IMR-90 (cell line): ENCODE data around the gene MAP6. TPM values are rescaled to one million over a fixed set of nuclear protein-coding genes. Genes with fewer than 3 reads are reported as not detected.

Source experiments
- ATAC-seq: fragments of 200-7000 bp; cut with Tn5 transposase; 2 replicates; pipeline ENCODE4 v1.9.1; 2020; ENCODE audit warnings: low read depth, mild to moderate bottlenecking, moderate library complexity
- BruUV-seq: library from RNA; stranded (reverse); fragments of 400-500 nt; replicated peaks from 2 replicates; lab custom pipeline; 2021; lab: Mats Ljungman, UMichigan
- CTCF ChIA-PET: fragments of 300-600 bp; formaldehyde crosslinking; extraction: SDS; loops from one replicate; lab custom pipeline; 2021; ENCODE audit warnings: antibody characterized with exemption; lab: Yijun Ruan, JAX
- POLR2A ChIA-PET: fragments of 300-600 bp; sonication (Branson Sonifier 250); formaldehyde crosslinking; loops from one replicate; lab custom pipeline; 2022; ENCODE audit warnings: antibody characterized with exemption; ENCODE audit not compliant: unreplicated experiment; lab: Charles Lee
- DNase-seq: peaks from one replicate; pipeline ENCODE4 v3.0.0; 2013
- H2AFZ ChIP-seq: replicated peaks from 2 replicates; pipeline ENCODE3; 2013; ENCODE audit warnings: low read length, mild to moderate bottlenecking; ENCODE audit not compliant: poor library complexity
- H2AK5ac ChIP-seq: 2 replicates; pipeline ENCODE4 v1.6.1; 2013; ENCODE audit warnings: low read depth, low read length, inconsistent platforms
- H2AK9ac ChIP-seq: replicated peaks from 2 replicates; pipeline ENCODE3; 2013; ENCODE audit warnings: mild to moderate bottlenecking, low read depth, low read length, moderate library complexity; ENCODE audit not compliant: poor library complexity
- H2BK120ac ChIP-seq: 2 replicates; pipeline ENCODE4 v1.6.1; 2013; ENCODE audit warnings: low read depth, low read length, inconsistent platforms
- H2BK15ac ChIP-seq: 3 replicates; pipeline ENCODE4 v1.6.1; 2013; ENCODE audit warnings: low read depth, low read length, inconsistent platforms
- H2BK20ac ChIP-seq: 2 replicates; pipeline ENCODE4 v1.6.1; 2013; ENCODE audit warnings: low read depth, mild to moderate bottlenecking, inconsistent platforms, low read length, moderate library complexity
- H2BK5ac ChIP-seq: 2 replicates; pipeline ENCODE4 v1.6.1; 2013; ENCODE audit warnings: mild to moderate bottlenecking, low read depth, low read length, inconsistent platforms; ENCODE audit not compliant: poor library complexity, severe bottlenecking
- H3K14ac ChIP-seq: replicated peaks from 2 replicates; pipeline ENCODE4 v1.6.1; 2013; ENCODE audit warnings: low read depth, low read length, inconsistent platforms
- H3K18ac ChIP-seq: 2 replicates; pipeline ENCODE4 v1.6.1; 2013; ENCODE audit warnings: low read depth, low read length, control low read depth
- H3K23ac ChIP-seq: 2 replicates; pipeline ENCODE4 v1.6.1; 2013; ENCODE audit warnings: low read depth, low read length, inconsistent platforms
- H3K27ac ChIP-seq: 2 replicates; pipeline ENCODE4 v1.5.1; 2013; ENCODE audit warnings: mild to moderate bottlenecking, control low read depth, low read length; ENCODE audit not compliant: insufficient read depth
- H3K27me3 ChIP-seq: 2 replicates; pipeline ENCODE4 v1.6.1; 2013; ENCODE audit warnings: low read length; ENCODE audit not compliant: control insufficient read depth, insufficient read depth
- H3K36me3 ChIP-seq: 2 replicates; pipeline ENCODE4 v1.6.1; 2013; ENCODE audit warnings: low read length, mixed read lengths; ENCODE audit not compliant: control insufficient read depth, insufficient read depth
- H3K4ac ChIP-seq: 2 replicates; pipeline ENCODE4 v1.6.1; 2013; ENCODE audit warnings: low read depth, low read length, inconsistent platforms
- H3K4me1 ChIP-seq: 2 replicates; pipeline ENCODE4 v1.6.1; 2013; ENCODE audit warnings: low read length, mixed read lengths; ENCODE audit not compliant: control insufficient read depth, insufficient read depth
- H3K4me2 ChIP-seq: 2 replicates; pipeline ENCODE4 v1.6.1; 2013; ENCODE audit warnings: low read depth, mild to moderate bottlenecking, control low read depth, low read length, moderate library complexity
- H3K4me3 ChIP-seq: 2 replicates; pipeline ENCODE4 v1.5.1; 2013; ENCODE audit warnings: low read depth, mild to moderate bottlenecking, control low read depth, low read length, moderate library complexity; ENCODE audit not compliant: insufficient read depth
- H3K56ac ChIP-seq: 2 replicates; pipeline ENCODE4 v1.6.1; 2013; ENCODE audit warnings: low read length, inconsistent platforms; ENCODE audit not compliant: insufficient read depth; ENCODE audit errors: extremely low read depth
- H3K79me1 ChIP-seq, 2 experiments: 2 replicates each; pipeline ENCODE4 v1.6.1; 2013; ENCODE audit warnings: low read length in 2 of 2, inconsistent platforms in 1 of 2, low read depth in 1 of 2
- H3K9ac ChIP-seq: 2 replicates; pipeline ENCODE4 v1.6.1; 2013; ENCODE audit warnings: low read depth, low read length, control low read depth
- H3K9me1 ChIP-seq: 2 replicates; pipeline ENCODE4 v1.6.1; 2013; ENCODE audit warnings: low read length, inconsistent platforms; ENCODE audit not compliant: insufficient read depth
- H3K9me3 ChIP-seq: 2 replicates; pipeline ENCODE4 v1.6.1; 2013; ENCODE audit warnings: low read length; ENCODE audit not compliant: control insufficient read depth, insufficient read depth
- H4K20me1 ChIP-seq: 2 replicates; pipeline ENCODE4 v1.6.1; 2013; ENCODE audit warnings: low read length, inconsistent platforms; ENCODE audit not compliant: insufficient read depth
- H4K5ac ChIP-seq: 2 replicates; pipeline ENCODE4 v1.6.1; 2013; ENCODE audit warnings: mild to moderate bottlenecking, low read depth, low read length, control low read depth
- H4K8ac ChIP-seq, 2 experiments: 2 replicates each; pipeline ENCODE4 v1.6.1; 2013; ENCODE audit warnings: low read depth in 2 of 2, low read length in 2 of 2, control low read depth in 1 of 2, inconsistent platforms in 1 of 2
- H4K91ac ChIP-seq: 2 replicates; pipeline ENCODE4 v1.6.1; 2013; ENCODE audit warnings: low read depth, low read length, inconsistent platforms; ENCODE audit not compliant: insufficient read depth
- BHLHE40 ChIP-seq: fragments of 150-350 bp; IDR thresholded peaks from 2 replicates; pipeline ENCODE4 v1.6.1; 2016; ENCODE audit warnings: mild to moderate bottlenecking, low read depth, low read length
- CEBPB ChIP-seq: IDR thresholded peaks from 2 replicates; pipeline ENCODE4 v1.6.1; 2012; ENCODE audit warnings: low read depth, low read length, improper control_type of control experiment
- MXI1 ChIP-seq: IDR thresholded peaks from 2 replicates; pipeline ENCODE4 v1.6.1; 2012; ENCODE audit warnings: low read depth, mild to moderate bottlenecking, low read length, moderate library complexity, borderline replicate concordance
- POLR2A ChIP-seq: IDR thresholded peaks from 2 replicates; pipeline ENCODE4 v1.6.1; 2012; ENCODE audit warnings: mild to moderate bottlenecking, low read depth, low read length
- RAD21 ChIP-seq: IDR thresholded peaks from 2 replicates; pipeline ENCODE4 v1.6.1; 2012; ENCODE audit warnings: low read length, improper control_type of control experiment
- RFX5 ChIP-seq: IDR thresholded peaks from 2 replicates; pipeline ENCODE4 v1.8.0; 2012; ENCODE audit warnings: low read depth, mild to moderate bottlenecking, low read length, moderate library complexity
- SMC3 ChIP-seq: fragments of 150-350 bp; IDR thresholded peaks from 2 replicates; pipeline ENCODE4 v1.6.1; 2016; ENCODE audit warnings: low read depth, mild to moderate bottlenecking, antibody characterized with exemption, low read length, moderate library complexity
- WGBS, 2 experiments: methylation state at CpG; one replicate each; pipeline versions ENCODE4 v1.1.5 to v1.1.7; 2013; ENCODE audit warnings: missing lambda C conversion rate in 2 of 2; ENCODE audit not compliant: insufficient read length in 1 of 2; ENCODE audit errors: extremely low coverage in 2 of 2; 5-methylcytosine and 5-hydroxymethylcytosine counted together
- dilution Hi-C: fragments of 300-500 bp; cut with HindIII; formaldehyde crosslinking; loops from one replicate; pipeline ENCODE4 v1.14.3; 2018; ENCODE audit warnings: low sequenced_read_pairs; ENCODE audit not compliant: unreplicated experiment
- in situ Hi-C: fragments of 300-500 bp; cut with MboI; formaldehyde crosslinking; loops from 3 replicates; pipeline ENCODE4 v1.14.3; 2019; ENCODE audit warnings: low sequenced_read_pairs, inconsistent platforms, mixed read lengths
- intact Hi-C: fragments of 100-400 bp; cut with micrococcal nuclease; formaldehyde crosslinking; loops from 2 replicates; pipeline ENCODE4 v1.10.0; 2022
- polyA plus RNA-seq, 3 experiments: library from polyadenylated mRNA; depleted of rRNA; stranded (reverse); fragments of >200 nt; gene quantifications; 2 replicates each; pipeline ENCODE4 v1.2.3, GENCODE V29; 2012; ENCODE audit warnings: low replicate concordance in 1 of 3
- total RNA-seq: library from RNA; depleted of rRNA; stranded (reverse); fragments of >200 nt; gene quantifications from 2 replicates; pipeline ENCODE4 v1.2.3, GENCODE V29; 2012
- TF ChIP-seq, protein P1 (sequence below): fragments of 150-350 bp; IDR thresholded peaks from 2 replicates; pipeline ENCODE4 v1.6.1; 2016; ENCODE audit warnings: low read depth, mild to moderate bottlenecking, low read length, moderate library complexity, borderline replicate concordance
- TF ChIP-seq, protein P2 (sequence below): conservative IDR thresholded peaks from 2 replicates; pipeline ENCODE4 v1.5.1; 2012; ENCODE audit warnings: mild to moderate bottlenecking, low read depth, low read length, improper control_type of control experiment

Gene MAP6
- total and polyA plus RNA-seq, 2 of the 4 experiments (the other 2 are of a cell fraction) = 3.0 to 3.4 TPM

DNA sequence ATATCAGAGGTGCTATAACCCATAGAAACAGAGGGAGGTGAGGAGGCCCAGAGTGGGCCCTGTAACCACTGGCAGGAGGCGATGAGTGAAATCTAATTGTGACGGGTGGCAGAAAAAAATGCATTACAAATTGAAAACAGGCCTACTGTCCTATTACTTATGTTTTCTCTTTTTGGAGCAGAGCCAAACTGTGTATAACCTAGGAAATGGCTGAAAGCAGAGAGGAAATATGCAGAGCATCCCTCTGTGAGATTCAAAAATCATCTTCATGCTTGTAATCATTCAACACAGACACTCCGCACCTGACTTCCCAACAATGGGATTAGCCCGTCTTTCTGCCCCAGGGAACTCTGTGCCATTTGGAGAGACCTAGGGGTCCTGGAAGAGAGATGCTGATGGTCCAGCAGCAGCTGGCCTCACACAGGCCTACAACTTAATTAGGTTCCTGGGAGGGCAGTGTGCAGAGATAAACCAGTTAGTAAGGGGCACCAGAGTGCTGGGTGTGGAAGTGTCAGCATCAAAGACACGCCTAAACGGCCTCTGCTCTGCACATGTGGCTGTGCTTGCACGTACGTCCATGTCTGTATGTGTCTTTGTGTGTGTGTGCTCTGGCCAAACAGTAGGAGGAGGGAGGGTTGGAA, 41.8 kb downstream of the MAP6 start:
- Histone ChIP-seq H3K36me3 (no peaks in the 10 kb centered on the region), H3K14ac (peak overlapping the region; percentile 83), H3K27ac (peak overlapping the region; percentile 64), H3K23ac (peak overlapping the region; percentile 41; the same call in 1 of the 2 replicates), H2BK5ac (peak overlapping the region; percentile 95), H3K27me3 (no peaks in the 10 kb centered on the region), H3K4me3 (no peak overlapping the region), H2AK9ac (peak overlapping the region; percentile 53), H2AFZ (peak overlapping the region; percentile 25), H3K18ac (peak overlapping the region; percentile 92), H3K9ac (peak overlapping the region; percentile 25), H4K5ac (peak overlapping the region; percentile 95), H3K9me1 (peaks cover 28% of the 10 kb centered on the region), H3K4ac (peak overlapping the region; percentile 88), H3K9me3 (no peaks in the 10 kb centered on the region), H4K8ac (peak overlapping the region; percentile 17 to 97; a peak in 3 of 4 replicates), H2BK15ac (peak overlapping the region; percentile 79; the same call in 2 of the 3 replicates), H2BK120ac (peak overlapping the region; percentile 80), H3K56ac (peak overlapping the region; percentile 32; the same call in 1 of the 2 replicates), H3K4me2 (peak overlapping the region; percentile 15), H2BK20ac (peak overlapping the region; percentile 58), H3K79me1 (peaks cover 0 to 15% of the 10 kb centered on the region in 2 experiments; a peak in 2 of 4 replicates), H3K4me1 (peaks cover 29% of the 10 kb centered on the region), H4K20me1 (peaks cover 3% of the 10 kb centered on the region; the same call in 1 of the 2 replicates), H4K91ac (peak overlapping the region; percentile 65), H2AK5ac (peak overlapping the region; percentile 99)
- in situ Hi-C loops (no loop called here), intact Hi-C loops (no loop called here), dilution Hi-C loops (no loop called here)
- CTCF ChIA-PET = no interaction called here
- TF ChIP-seq BHLHE40 (no peak), RFX5 (no peak), SMC3 (no peak), MXI1 (no peak), POLR2A (no peak), RAD21 (no peak), CEBPB (no peak)
- TF ChIP-seq, protein P1, sequence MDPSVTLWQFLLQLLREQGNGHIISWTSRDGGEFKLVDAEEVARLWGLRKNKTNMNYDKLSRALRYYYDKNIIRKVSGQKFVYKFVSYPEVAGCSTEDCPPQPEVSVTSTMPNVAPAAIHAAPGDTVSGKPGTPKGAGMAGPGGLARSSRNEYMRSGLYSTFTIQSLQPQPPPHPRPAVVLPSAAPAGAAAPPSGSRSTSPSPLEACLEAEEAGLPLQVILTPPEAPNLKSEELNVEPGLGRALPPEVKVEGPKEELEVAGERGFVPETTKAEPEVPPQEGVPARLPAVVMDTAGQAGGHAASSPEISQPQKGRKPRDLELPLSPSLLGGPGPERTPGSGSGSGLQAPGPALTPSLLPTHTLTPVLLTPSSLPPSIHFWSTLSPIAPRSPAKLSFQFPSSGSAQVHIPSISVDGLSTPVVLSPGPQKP = no peak
- TF ChIP-seq, protein P2, sequence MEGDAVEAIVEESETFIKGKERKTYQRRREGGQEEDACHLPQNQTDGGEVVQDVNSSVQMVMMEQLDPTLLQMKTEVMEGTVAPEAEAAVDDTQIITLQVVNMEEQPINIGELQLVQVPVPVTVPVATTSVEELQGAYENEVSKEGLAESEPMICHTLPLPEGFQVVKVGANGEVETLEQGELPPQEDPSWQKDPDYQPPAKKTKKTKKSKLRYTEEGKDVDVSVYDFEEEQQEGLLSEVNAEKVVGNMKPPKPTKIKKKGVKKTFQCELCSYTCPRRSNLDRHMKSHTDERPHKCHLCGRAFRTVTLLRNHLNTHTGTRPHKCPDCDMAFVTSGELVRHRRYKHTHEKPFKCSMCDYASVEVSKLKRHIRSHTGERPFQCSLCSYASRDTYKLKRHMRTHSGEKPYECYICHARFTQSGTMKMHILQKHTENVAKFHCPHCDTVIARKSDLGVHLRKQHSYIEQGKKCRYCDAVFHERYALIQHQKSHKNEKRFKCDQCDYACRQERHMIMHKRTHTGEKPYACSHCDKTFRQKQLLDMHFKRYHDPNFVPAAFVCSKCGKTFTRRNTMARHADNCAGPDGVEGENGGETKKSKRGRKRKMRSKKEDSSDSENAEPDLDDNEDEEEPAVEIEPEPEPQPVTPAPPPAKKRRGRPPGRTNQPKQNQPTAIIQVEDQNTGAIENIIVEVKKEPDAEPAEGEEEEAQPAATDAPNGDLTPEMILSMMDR = no peak
- WGBS, 2 experiments = no CpG with 5 or more reads among the region's 8 CpGs
- POLR2A ChIA-PET = no interaction called here
- ATAC-seq (no peak), DNase-seq (no peak)
- BruUV-seq = no TSS peak
